ENCODE data around the gene CCM2. TPM values are rescaled to one million over a fixed set of nuclear protein-coding genes. Genes with fewer than 3 reads are reported as not detected.

Gene CCM2
- total RNA-seq, 2 experiments from 2014 or later: 58.9 to 89.1 TPM

DNA sequence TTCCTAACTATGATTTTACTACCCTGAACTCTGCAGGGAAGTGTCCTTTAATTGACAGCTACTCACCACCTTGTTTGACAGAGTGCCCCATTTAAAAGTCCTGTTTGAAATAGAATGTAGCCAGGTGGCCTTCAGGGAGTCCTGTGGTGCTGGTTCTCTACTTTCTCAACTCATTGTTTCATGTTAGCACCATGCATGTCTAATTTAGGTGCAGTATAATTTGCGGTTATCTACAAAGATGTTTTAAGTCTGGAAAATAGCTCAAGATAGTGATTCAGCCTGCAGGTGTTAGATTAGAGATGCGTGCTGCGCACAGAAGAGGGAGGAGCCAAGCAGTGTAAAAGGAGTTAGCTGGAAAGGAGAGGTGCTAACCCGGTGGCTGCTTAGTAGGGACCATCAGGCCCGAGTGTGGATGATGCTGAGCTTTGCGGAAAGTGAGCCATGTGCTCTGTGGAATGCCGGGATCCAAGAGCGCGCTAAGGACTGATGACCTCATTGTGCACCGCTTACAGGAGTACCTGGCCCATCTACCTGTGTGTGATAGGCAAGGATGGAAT, 1.2 kb downstream of the CCM2 start:
- no peaks in the 10 kb centered on the region for H3K9me3 ChIP-seq (ENCODE audit: low read length)
- peaks cover 47% of the 10 kb centered on the region for H3K36me3 ChIP-seq (ENCODE audit: insufficient read depth, low read length)
- POLR2A ChIA-PET: interaction anchor here (0.8 to 10.2 kb wide), 21 partner anchors 9 to 153 kb away, joined by 3 to 206 read pairs (median 6); partner anchors contain the start of genes H2AZ2, MYO1G, PURB and TBRG4
- H2AFZ ChIP-seq (ENCODE audit: low read length): no peak overlapping the region
- peak overlapping the region; percentile 98 for H3K4me2 ChIP-seq (ENCODE audit: low read length)
- peaks cover 23% of the 10 kb centered on the region; the same call in 1 of the 2 replicates for H4K20me1 ChIP-seq (ENCODE audit: insufficient read depth, low read length)
- CTCF ChIA-PET (ENCODE audit: unreplicated experiment): interaction anchor here (1.0 to 2.7 kb wide), 5 partner anchors 15 to 28 kb away, joined by 3 to 17 read pairs (median 4); no protein-coding TSS in a partner anchor
- H3K4me3 ChIP-seq (ENCODE audit: low read depth, low read length, poor library complexity, severe bottlenecking): peak overlapping the region; percentile 86
- peak; percentile 96 for DNase-seq (ENCODE audit: low spot score)
- peaks cover 64% of the 10 kb centered on the region for H3K79me2 ChIP-seq (ENCODE audit: insufficient read depth, low read depth, low read length)
- H3K27ac ChIP-seq (ENCODE audit: low read depth, low read length, poor library complexity, severe bottlenecking): peak overlapping the region; percentile 98
- intact Hi-C loops (cut with micrococcal nuclease; ENCODE audit: unreplicated experiment): loop anchor here (1.0 to 2.0 kb wide), 5 partner anchors 22 to 394 kb away; partner anchors contain the start of genes H2AZ2, MYO1G, OGDH and TBRG4
- peaks cover 78% of the 10 kb centered on the region for H3K4me1 ChIP-seq (ENCODE audit: insufficient read depth, low read length, poor library complexity, severe bottlenecking)
- BruUV-seq (replicated peaks): no TSS peak
- no peak for TF ChIP-seq EZH2phosphoT487 (IDR thresholded peaks at IDR 0.05; ENCODE audit: borderline replicate concordance, low read depth, low read length)
- no peak for TF ChIP-seq CTCF (conservative IDR thresholded peaks at IDR 0.05; ENCODE audit: low read length)
- no peaks in the 10 kb centered on the region for H3K9me2 ChIP-seq (ENCODE audit: insufficient read depth, low read length)

- H3K9me3 ChIP-seq (ENCODE audit: low read length): no peaks in the 10 kb centered on the region
- H2AFZ ChIP-seq (ENCODE audit: low read length): no peak overlapping the region
- peak; percentile 49 for DNase-seq (ENCODE audit: low spot score)
- TF ChIP-seq EZH2phosphoT487 (IDR thresholded peaks at IDR 0.05; ENCODE audit: borderline replicate concordance, low read depth, low read length): no peak
- peaks cover 53% of the 10 kb centered on the region for H3K36me3 ChIP-seq (ENCODE audit: insufficient read depth, low read length)
- H3K4me2 ChIP-seq (ENCODE audit: low read length): peak overlapping the region; percentile 98
- ChIA-PET CTCF (ENCODE audit: unreplicated experiment) (interaction anchor here (1.0 to 2.7 kb wide), 4 partner anchors 21 to 28 kb away, joined by 3 to 17 read pairs (median 4); no protein-coding TSS in a partner anchor), POLR2A (interaction anchor here (0.6 to 10.2 kb wide), 22 partner anchors 9 to 1355 kb away, joined by 3 to 206 read pairs (median 6); partner anchors contain the start of genes H2AZ2, MYO1G, PURB and TBRG4)
- peak overlapping the region; percentile 86 for H3K4me3 ChIP-seq (ENCODE audit: low read depth, low read length, poor library complexity, severe bottlenecking)
- intact Hi-C loops (cut with micrococcal nuclease; ENCODE audit: unreplicated experiment): loop anchor here (1.0 to 2.0 kb wide), 6 partner anchors 17 to 395 kb away; partner anchors contain the start of genes H2AZ2, MYO1G, OGDH and TBRG4
- H3K4me1 ChIP-seq (ENCODE audit: insufficient read depth, low read length, poor library complexity, severe bottlenecking): peaks cover 78% of the 10 kb centered on the region
- H3K27ac ChIP-seq (ENCODE audit: low read depth, low read length, poor library complexity, severe bottlenecking): peak overlapping the region; percentile 98
- H3K79me2 ChIP-seq (ENCODE audit: insufficient read depth, low read depth, low read length): peaks cover 70% of the 10 kb centered on the region
- H4K20me1 ChIP-seq (ENCODE audit: insufficient read depth, low read length): peaks cover 23% of the 10 kb centered on the region; the same call in 1 of the 2 replicates
- TSS peak; percentile 77 for BruUV-seq (replicated peaks)
- H3K9me2 ChIP-seq (ENCODE audit: insufficient read depth, low read length): no peaks in the 10 kb centered on the region
Measured at GRCh38 chr7:45001826-45002225, 1.8 kb downstream of the CCM2 start.

DNA sequence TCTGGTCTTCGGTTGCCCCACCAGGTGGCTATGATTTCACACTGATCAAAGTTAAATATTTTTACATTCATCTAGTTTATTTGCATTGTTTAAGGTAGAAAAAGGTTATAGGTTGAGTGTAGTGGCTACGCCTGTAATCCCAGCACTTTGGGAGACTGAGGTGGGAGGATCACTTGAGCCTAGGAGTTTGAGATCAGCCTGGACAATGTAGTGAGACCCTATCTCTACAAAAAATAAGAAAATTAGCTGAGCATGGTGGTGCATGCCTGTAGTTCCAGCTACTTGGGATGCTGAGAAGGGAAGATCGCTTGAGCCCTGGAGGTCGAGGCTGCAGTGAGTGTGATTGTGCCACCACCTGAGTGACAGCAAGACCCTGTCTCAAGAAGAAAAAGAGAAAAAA, 3.8 kb downstream of the CCM2 start:
- BruUV-seq (replicated peaks): no TSS peak
- H3K36me3 ChIP-seq (ENCODE audit: insufficient read depth, low read length): peaks cover 70% of the 10 kb centered on the region
- H3K27ac ChIP-seq (ENCODE audit: low read depth, low read length, poor library complexity, severe bottlenecking): peak overlapping the region; percentile 98
- intact Hi-C loops (cut with micrococcal nuclease; ENCODE audit: unreplicated experiment): no loop called here
- peaks cover 23% of the 10 kb centered on the region; the same call in 1 of the 2 replicates for H4K20me1 ChIP-seq (ENCODE audit: insufficient read depth, low read length)
- peaks cover 71% of the 10 kb centered on the region for H3K4me1 ChIP-seq (ENCODE audit: insufficient read depth, low read length, poor library complexity, severe bottlenecking)
- DNase-seq (ENCODE audit: low spot score): no peak
- H3K9me3 ChIP-seq (ENCODE audit: low read length): no peaks in the 10 kb centered on the region
- no peak overlapping the region for H2AFZ ChIP-seq (ENCODE audit: low read length)
- TF ChIP-seq CTCF (conservative IDR thresholded peaks at IDR 0.05; ENCODE audit: low read length) (no peak), EZH2phosphoT487 (IDR thresholded peaks at IDR 0.05; ENCODE audit: borderline replicate concordance, low read depth, low read length) (no peak)
- H3K9me2 ChIP-seq (ENCODE audit: insufficient read depth, low read length): no peaks in the 10 kb centered on the region
- CTCF ChIA-PET (ENCODE audit: unreplicated experiment): interaction anchor here (1.1 kb wide), 1 partner anchor 24 kb away, joined by 3 read pairs; no protein-coding TSS in a partner anchor
- peaks cover 82% of the 10 kb centered on the region for H3K79me2 ChIP-seq (ENCODE audit: insufficient read depth, low read depth, low read length)
- POLR2A ChIA-PET: interaction anchor here (0.5 to 10.2 kb wide), 9 partner anchors 11 to 594 kb away, joined by 3 to 206 read pairs (median 5); partner anchors contain the start of gene MYO1G
- peak overlapping the region; percentile 98 for H3K4me2 ChIP-seq (ENCODE audit: low read length)
- H3K4me3 ChIP-seq (ENCODE audit: low read depth, low read length, poor library complexity, severe bottlenecking): no peak overlapping the region
